GM23338 (cell line): ENCODE measurements around the gene ZNF681. TPM values are rescaled to one million over a fixed set of nuclear protein-coding genes. Genes with fewer than 3 reads are reported as not detected.

Experiments
- ATAC-seq: fragments of 200-7000 bp; cut with Tn5 transposase; 3 replicates; pipeline ENCODE4 v1.9.1; 2020
- DNase-seq: peaks from one replicate; pipeline ENCODE4 v3.0.0-alpha.2; 2015; ENCODE audit warnings: low spot score
- H2AFZ ChIP-seq: fragments of 200-600 bp; sonication (generic); 2 replicates; pipeline ENCODE4 v1.8.0; 2016; ENCODE audit warnings: antibody characterized with exemption, mild to moderate bottlenecking, moderate library complexity
- H3F3A ChIP-seq: fragments of 200-600 bp; sonication (generic); replicated peaks from 2 replicates; pipeline ENCODE4 v1.8.0; 2017; ENCODE audit warnings: antibody characterized with exemption, mixed run types, low read depth
- H3K27ac ChIP-seq: fragments of 200-600 bp; sonication (generic); 2 replicates; pipeline ENCODE4 v1.6.1; 2016; ENCODE audit warnings: low read depth
- H3K27me3 ChIP-seq: fragments of 200-600 bp; sonication (generic); 2 replicates; pipeline ENCODE4 v1.8.0; 2016; ENCODE audit warnings: mild to moderate bottlenecking, mixed run types, moderate library complexity; ENCODE audit not compliant: insufficient read depth
- H3K36me3 ChIP-seq: fragments of 200-600 bp; sonication (generic); 2 replicates; pipeline ENCODE4 v1.8.0; 2016; ENCODE audit warnings: mild to moderate bottlenecking; ENCODE audit not compliant: insufficient read depth
- H3K4me1 ChIP-seq: fragments of 200-600 bp; sonication (generic); 2 replicates; pipeline ENCODE4 v1.8.0; 2016; ENCODE audit warnings: mild to moderate bottlenecking, moderate library complexity; ENCODE audit not compliant: insufficient read depth
- H3K4me2 ChIP-seq: fragments of 200-600 bp; sonication (generic); 2 replicates; pipeline ENCODE4 v1.7.1; 2017; ENCODE audit warnings: mixed run types
- H3K4me3 ChIP-seq: fragments of 200-600 bp; sonication (generic); 2 replicates; pipeline ENCODE4 v1.6.1; 2016; ENCODE audit warnings: mixed run types
- H3K79me2 ChIP-seq: fragments of 200-600 bp; sonication (generic); replicated peaks from 2 replicates; pipeline ENCODE4 v1.8.0; 2017; ENCODE audit warnings: mild to moderate bottlenecking; ENCODE audit not compliant: insufficient read depth
- H3K9me2 ChIP-seq: fragments of 200-600 bp; sonication (generic); 2 replicates; pipeline ENCODE4 v1.8.0; 2017; ENCODE audit not compliant: insufficient read depth
- H4K20me1 ChIP-seq: fragments of 200-600 bp; sonication (generic); replicated peaks from 2 replicates; pipeline ENCODE4 v1.8.0; 2017; ENCODE audit warnings: mild to moderate bottlenecking; ENCODE audit not compliant: insufficient read depth
- H3K27ac Mint-ChIP-seq: 2 replicates; pipeline ENCODE4 v1.8.0; 2020; ENCODE audit warnings: inconsistent platforms, mild to moderate bottlenecking, moderate library complexity, mixed read lengths
- H3K27me3 Mint-ChIP-seq: 3 replicates; pipeline ENCODE4 v1.8.0; 2022; ENCODE audit warnings: low read depth, mild to moderate bottlenecking, moderate library complexity, mixed read lengths, inconsistent platforms; ENCODE audit not compliant: insufficient read depth, poor library complexity
- H3K36me3 Mint-ChIP-seq: 3 replicates; pipeline ENCODE4 v1.8.0; 2021; ENCODE audit warnings: low read depth, mild to moderate bottlenecking, inconsistent platforms, moderate library complexity, mixed read lengths
- H3K4me1 Mint-ChIP-seq: 3 replicates; pipeline ENCODE4 v1.8.0; 2020; ENCODE audit warnings: mild to moderate bottlenecking, inconsistent platforms, mixed read lengths
- H3K4me3 Mint-ChIP-seq: 3 replicates; pipeline ENCODE4 v1.8.0; 2021; ENCODE audit warnings: moderate library complexity, mild to moderate bottlenecking, inconsistent platforms, mixed read lengths
- H3K9me3 Mint-ChIP-seq: 3 replicates; pipeline ENCODE4 v1.8.0; 2020; ENCODE audit warnings: moderate library complexity, mild to moderate bottlenecking, inconsistent platforms, mixed read lengths
- CREB1 ChIP-seq: fragments of 250-450 bp; sonication (Bioruptor Pico); IDR thresholded peaks from 2 replicates; pipeline ENCODE4 v1.5.0; 2020; ENCODE audit warnings: low read depth, mild to moderate bottlenecking, moderate library complexity
- CTCF ChIP-seq, 2 experiments: fragments of 200-600 bp in 1 of 2; sonication (generic) in 1 of 2; conservative IDR thresholded peaks; 2 replicates each; pipeline versions ENCODE4 v1.5.1 to v1.6.1; 2016 to 2017; ENCODE audit warnings: antibody characterized with exemption in 2 of 2, low read depth in 2 of 2, mild to moderate bottlenecking in 2 of 2, moderate library complexity in 1 of 2
- ETS1 ChIP-seq: IDR thresholded peaks from 2 replicates; pipeline ENCODE4 v1.6.1; 2016; ENCODE audit warnings: antibody characterized with exemption
- EZH2 ChIP-seq: fragments of 200-600 bp; sonication (generic); IDR thresholded peaks from one replicate; pipeline ENCODE4 v1.8.0; 2017; ENCODE audit warnings: antibody characterized with exemption, mild to moderate bottlenecking, low read depth; ENCODE audit not compliant: unreplicated experiment
- EZH2phosphoT487 ChIP-seq: fragments of 200-600 bp; sonication (generic); IDR thresholded peaks from one replicate; pipeline ENCODE4 v1.8.1; 2018; ENCODE audit warnings: antibody characterized with exemption; ENCODE audit not compliant: unreplicated experiment
- JUNB ChIP-seq: IDR thresholded peaks from one replicate; pipeline ENCODE4 v1.6.1; 2016; ENCODE audit warnings: antibody characterized with exemption; ENCODE audit not compliant: unreplicated experiment
- NANOG ChIP-seq: IDR thresholded peaks from 2 replicates; pipeline ENCODE4 v1.6.1; 2016; ENCODE audit warnings: antibody characterized with exemption, borderline replicate concordance
- POLR2AphosphoS5 ChIP-seq: IDR thresholded peaks from 2 replicates; pipeline ENCODE4 v1.6.1; 2016; ENCODE audit warnings: antibody characterized with exemption, low read depth
- REST ChIP-seq: IDR thresholded peaks from one replicate; pipeline ENCODE4 v1.6.1; 2018; ENCODE audit warnings: antibody characterized with exemption; ENCODE audit not compliant: unreplicated experiment
- STAT1 ChIP-seq: IDR thresholded peaks from one replicate; pipeline ENCODE4 v1.6.1; 2016; ENCODE audit warnings: antibody characterized with exemption; ENCODE audit not compliant: unreplicated experiment
- ZNF114 ChIP-seq: fragments of 250-450 bp; sonication (Bioruptor Pico); IDR thresholded peaks from 2 replicates; pipeline ENCODE4 v1.5.0; 2020; ENCODE audit warnings: mild to moderate bottlenecking, moderate library complexity
- ZNF331 ChIP-seq: fragments of 250-450 bp; sonication (Bioruptor Pico); IDR thresholded peaks from 2 replicates; pipeline ENCODE4 v1.5.0; 2020; ENCODE audit warnings: low read depth, mild to moderate bottlenecking, moderate library complexity
- ZNF462 ChIP-seq: fragments of 250-450 bp; sonication (Bioruptor Pico); IDR thresholded peaks from 2 replicates; pipeline ENCODE4 v1.5.0; 2020; ENCODE audit warnings: mild to moderate bottlenecking, moderate library complexity
- polyA plus RNA-seq: library from polyadenylated mRNA; unstranded; fragments of >200 nt; fragmentation: Nextera tagmentation; extraction: Ambion mirVana; gene quantifications from 2 replicates; pipeline ENCODE4 v1.2.1, GENCODE V29; 2016
- total RNA-seq: library from RNA; depleted of rRNA; stranded (reverse); fragments of >200 nt; shearing (Covaris generic); gene quantifications from 2 replicates; pipeline ENCODE4 v1.2.3, GENCODE V29; 2014

The ZNF681 gene
- total and polyA plus RNA-seq, 2 experiments from 2014 or later: 9.4 to 25.1 TPM

- Mint-ChIP-seq H3K27ac (peak overlapping the region; percentile 35), H3K36me3 (no peaks in the 10 kb centered on the region), H3K9me3 (no peaks in the 10 kb centered on the region), H3K4me3 (peak overlapping the region; percentile 71), H3K4me1 (peaks cover 31% of the 10 kb centered on the region), H3K27me3 (peaks cover 10% of the 10 kb centered on the region)
- peak overlapping the region; percentile 48 for H3K4me2 ChIP-seq
- DNase-seq (peak; percentile 49), ATAC-seq (peak; percentile 87)
- H2AFZ ChIP-seq: peak overlapping the region; percentile 35; the same call in 1 of the 2 replicates
- no peaks in the 10 kb centered on the region for H3K9me2 ChIP-seq
- no peaks in the 10 kb centered on the region for H3K27me3 ChIP-seq
- no peaks in the 10 kb centered on the region for H4K20me1 ChIP-seq
- H3K27ac ChIP-seq: peak overlapping the region; percentile 93
- H3K4me1 ChIP-seq: peaks cover 36% of the 10 kb centered on the region
- TF ChIP-seq JUNB: no peak
- TF ChIP-seq REST: no peak
- TF ChIP-seq CREB1 (CRISPR knock-in tag): no peak
- TF ChIP-seq POLR2AphosphoS5: no peak
- no peak for TF ChIP-seq NANOG
- TF ChIP-seq EZH2: no peak
- no peak for TF ChIP-seq ZNF462 (CRISPR knock-in tag)
- TF ChIP-seq ETS1: no peak
- no peak for TF ChIP-seq EZH2phosphoT487
- no peak for TF ChIP-seq CTCF (conservative IDR thresholded peaks at IDR 0.05; ENCODE audit: low read depth in 2 of 2)
- no peak for TF ChIP-seq ZNF114 (CRISPR knock-in tag)
- no peak for TF ChIP-seq STAT1
- no peak for TF ChIP-seq ZNF331 (CRISPR knock-in tag)
- peak overlapping the region; percentile 50 for H3K4me3 ChIP-seq
- no peaks in the 10 kb centered on the region for H3K36me3 ChIP-seq
- no peaks in the 10 kb centered on the region for H3K79me2 ChIP-seq
- peaks cover 4% of the 10 kb centered on the region; the same call in 1 of the 2 replicates for H3F3A ChIP-seq
These were observed 39.9 kb downstream of the ZNF681 start for GRCh38 chr19:23718802-23719201.
